HG03039 (cell line): ENCODE measurements around the gene RBL1.
"Not testable (repeated sequence)": the region's sequence is repeated elsewhere in the genome, so short reads cannot be mapped to it uniquely, and the experiment has no call there.

Source experiments
- ATAC-seq: cut with Tn5 transposase; IDR thresholded peaks from one replicate; pipeline ENCODE4 v1.9.1; 2021; ENCODE audit warnings: mild to moderate bottlenecking, moderate library complexity; ENCODE audit not compliant: unreplicated experiment

The RBL1 gene

DNA sequence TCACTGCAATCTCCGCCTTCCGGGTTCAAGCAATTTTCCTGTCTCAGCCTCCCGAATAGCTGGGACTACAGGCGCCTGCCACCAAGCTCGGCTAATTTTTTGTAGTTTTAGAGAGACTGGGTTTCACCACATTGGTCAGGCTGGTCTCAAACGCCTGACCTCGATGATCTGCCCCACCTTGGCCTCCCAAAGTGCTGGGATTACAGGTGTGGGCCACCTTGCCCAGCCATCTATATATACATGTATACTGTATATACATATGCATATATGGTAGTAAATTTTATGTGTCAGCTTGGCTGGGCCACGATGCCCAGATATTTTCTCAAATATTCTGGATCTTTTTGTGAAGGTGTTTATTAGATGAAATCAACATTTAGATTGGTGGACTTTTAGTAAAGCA is 18.8 kb downstream of the RBL1 start:
- ATAC-seq = no peak

DNA sequence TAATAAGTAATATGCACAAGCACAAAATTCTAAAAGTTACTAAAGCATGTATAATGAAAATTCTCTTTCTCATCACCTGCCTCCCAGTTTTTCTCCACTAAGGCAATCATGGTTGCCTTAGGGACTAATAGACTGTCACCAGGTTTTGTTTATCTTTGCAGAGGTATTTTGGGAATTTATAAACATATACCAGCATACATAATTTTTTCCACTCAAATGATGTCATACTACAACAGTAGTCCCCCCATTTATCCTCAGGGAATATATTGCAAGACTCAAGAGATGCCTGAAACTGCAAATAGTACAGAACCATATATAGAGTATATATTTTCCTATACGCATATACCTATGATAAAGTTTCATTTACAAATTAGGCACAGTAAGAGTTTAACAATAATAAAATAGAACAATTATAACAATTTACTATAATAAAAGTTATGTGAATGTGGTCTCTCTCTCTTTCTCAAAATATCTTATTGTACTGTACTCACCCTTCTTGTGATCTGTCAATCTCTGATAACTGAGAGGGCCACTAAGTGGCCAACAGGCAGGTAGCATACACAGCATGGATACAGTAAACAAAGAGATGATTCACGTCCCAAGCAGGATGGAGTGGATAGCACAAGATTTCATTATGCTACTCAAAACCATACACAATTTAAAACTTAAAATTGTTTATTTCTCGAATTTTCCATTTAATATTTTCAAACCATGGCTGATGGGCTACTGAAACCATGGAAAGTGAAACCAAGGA is 19.7 kb downstream of the RBL1 start:
- ATAC-seq = no peak

DNA sequence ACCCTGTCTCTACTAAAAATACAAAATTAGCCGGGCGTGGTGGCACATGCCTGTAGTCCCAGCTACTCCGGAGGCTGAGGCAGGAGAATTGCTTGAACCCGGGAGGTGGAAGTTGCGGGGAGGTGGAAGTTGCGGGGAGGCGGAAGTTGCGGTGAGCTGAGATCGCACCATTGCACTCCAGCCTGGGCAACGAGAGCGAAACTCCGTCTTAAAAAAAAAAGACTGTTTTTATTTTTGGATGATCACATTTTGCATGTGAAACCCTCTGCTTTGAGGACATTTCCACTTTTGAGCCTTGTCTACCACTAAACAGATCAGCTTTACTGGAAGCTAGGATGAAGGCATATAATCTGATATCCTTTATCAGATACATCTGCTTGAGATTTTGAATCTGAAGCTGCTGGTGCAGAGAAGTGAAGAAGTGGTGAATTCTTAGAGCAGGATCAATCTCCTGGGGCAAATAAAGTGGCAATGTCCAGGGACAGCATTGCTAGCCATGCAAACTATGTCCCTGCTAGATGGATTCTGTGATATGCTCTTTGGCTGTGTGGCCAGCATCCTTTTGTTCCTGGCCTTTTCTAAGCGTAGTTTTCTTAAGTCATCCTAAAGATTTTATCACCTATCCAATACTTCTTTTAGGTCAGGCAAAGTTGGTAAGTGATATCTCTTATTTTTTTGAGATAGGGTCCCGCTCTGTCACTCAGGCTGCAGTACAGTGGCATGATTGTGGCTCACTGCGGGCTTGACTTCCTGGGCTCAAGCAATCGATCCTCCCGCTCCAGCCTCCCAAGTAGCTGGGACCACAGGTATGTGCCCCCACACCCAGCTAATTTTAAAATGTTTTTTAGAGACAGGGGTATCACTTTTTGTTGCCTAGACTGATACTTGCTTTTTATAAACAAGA is 23.3 kb downstream of the RBL1 start:
- ATAC-seq = no peak

DNA sequence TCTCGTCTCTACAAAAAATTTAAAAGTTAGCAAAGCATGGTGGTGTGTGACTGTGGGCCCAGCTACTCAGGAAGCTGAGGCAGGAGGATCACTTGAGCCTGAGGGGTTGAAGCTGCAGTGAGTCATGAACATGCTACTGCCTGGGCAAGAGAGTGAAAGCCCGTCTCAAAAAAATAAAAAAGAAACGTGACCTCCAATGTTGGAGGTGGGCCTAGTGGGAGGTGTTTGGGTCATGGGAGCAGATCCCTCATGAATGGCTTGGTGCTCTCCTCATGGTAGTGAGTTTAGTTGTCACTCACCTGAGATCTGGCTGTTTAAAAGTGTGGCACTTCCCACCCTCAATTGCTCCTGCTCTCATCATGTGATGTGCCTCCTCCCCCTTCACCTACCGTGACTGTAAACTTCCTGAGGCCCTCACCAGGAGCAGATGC is 24.3 kb downstream of the RBL1 start:
- no peak for ATAC-seq

DNA sequence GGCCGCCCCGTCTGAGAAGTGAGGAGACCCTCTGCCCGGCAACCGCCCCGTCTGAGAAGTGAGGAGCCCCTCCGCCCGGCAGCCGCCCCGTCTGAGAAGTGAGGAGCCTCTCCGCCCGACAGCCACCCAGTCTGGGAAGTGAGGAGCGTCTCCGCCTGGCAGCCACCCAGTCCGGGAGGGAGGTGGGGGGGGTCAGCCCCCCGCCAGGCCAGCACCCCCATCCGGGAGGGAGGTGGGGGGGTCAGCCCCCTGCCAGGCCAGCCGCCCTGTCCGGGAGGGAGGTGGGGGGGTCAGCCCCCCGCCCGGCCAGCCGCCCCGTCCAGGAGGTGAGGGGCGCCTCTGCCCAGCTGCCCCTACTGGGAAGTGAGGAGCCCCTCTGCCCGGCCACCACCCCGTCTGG is 26.2 kb downstream of the RBL1 start:
- ATAC-seq = not testable (repeated sequence)

DNA sequence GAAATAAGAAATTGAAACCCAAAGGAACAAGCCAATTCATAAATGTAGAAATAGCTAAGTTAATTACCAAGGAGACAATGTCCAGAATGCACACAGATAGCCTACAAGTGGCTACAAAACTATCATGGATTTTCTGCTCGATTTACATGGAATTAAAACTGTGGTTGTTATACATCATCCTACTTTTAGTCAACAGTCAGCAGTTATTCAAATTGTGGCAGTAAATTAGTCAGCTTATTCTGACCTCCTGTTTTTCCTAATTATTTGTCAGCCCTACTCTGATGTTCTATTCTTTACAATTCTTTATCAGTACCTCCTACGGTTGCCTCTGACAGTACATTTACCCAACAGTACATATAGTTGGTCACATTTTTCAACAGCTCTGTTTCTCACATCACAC is 29.6 kb downstream of the RBL1 start:
- no peak for ATAC-seq

DNA sequence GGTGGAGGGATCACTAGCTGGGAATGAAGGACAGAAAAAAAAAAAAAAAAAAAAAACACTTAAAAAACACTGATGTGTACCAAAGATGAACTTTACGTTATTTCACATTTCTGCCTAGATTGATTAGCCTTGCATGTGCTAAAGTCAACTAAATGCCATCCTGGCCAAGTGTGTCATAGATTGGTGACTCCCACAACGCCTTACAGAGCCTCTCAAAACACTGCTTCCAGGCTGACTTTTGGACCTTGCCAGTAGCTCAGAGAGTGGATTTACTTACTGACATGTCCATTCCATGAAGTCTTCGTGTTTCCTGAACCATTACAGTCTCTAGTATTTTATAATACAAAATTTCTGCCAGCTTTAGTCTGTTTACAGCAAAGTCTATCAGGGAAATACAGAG is 40.5 kb downstream of the RBL1 start:
- no peak for ATAC-seq

DNA sequence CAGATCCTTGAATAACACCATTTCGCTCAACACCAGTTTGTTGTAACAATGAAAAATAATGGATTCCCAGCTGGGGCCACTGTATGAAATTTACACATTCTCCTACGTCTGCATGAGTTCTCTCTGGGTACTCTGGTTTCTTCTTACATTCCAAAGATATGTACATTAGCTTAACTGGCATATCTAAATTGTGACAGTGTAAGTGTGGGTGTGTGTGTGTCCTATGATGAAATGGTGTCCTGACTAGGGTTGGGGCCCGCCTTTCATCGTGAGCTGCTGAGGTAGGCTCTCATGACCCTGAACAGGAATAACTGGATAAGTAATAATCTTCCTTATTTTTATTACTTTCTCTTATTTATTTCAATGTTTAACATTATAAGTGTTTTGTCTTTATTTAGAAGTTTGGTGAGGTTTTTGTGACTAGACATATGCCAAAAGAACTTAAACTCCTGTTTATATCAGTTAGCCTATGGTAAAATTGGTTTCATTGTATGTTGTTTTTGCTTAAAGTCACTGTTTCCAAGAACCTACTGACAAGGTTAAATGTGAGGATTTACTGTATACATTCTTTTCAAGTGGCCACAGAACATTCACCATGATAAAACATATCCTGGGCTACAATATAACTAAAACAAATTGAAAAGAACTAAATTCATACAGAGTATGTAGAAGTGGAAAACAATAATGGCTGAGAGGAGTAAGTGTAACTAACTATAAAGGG is 42.4 kb downstream of the RBL1 start:
- ATAC-seq = no peak

DNA sequence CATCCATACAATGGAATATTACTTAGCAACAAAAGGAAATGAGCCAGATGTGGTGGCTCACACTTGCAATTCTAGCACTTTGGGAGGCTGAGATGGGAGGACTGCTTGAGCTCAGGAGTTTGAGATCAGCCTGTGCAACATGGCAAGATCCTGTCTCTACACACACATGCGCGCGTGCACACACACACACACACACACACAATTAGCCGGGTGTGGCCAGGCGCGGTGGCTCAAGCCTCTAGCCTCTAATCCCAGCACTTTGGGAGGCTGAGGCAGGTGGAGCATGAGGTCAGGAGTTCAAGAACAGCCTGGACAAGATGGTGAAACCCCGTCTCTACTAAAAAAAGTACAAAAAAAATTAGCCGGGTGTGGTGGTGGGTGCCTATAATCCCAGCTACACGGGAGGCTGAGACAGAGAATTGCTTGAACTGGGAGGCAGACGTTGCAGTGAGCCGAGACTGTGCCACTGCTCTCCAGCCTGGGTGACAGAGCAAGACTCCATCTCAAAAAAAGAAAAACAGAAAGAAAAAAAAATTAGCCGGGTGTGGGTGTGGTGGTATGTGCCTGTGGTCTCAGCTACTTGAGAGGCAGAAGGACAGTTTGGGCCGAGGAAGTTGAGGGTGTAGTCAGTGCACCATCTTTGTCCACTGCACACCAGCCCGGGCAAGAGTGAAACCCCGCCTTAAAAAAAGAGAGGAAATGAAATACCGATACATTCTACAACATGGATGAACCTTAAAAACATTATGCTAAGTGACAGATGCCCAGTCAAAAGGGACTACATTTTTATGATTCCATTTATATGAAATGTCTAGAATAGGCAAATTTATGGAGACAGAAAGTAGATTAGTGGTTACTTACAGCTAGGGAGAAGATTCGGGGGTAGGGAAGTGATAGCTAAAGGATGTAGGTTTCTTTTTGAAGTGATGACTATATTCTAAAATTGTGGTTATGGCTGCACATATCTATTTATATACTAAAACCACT is 52.5 kb downstream of the RBL1 start:
- peak; percentile 46 for ATAC-seq

DNA sequence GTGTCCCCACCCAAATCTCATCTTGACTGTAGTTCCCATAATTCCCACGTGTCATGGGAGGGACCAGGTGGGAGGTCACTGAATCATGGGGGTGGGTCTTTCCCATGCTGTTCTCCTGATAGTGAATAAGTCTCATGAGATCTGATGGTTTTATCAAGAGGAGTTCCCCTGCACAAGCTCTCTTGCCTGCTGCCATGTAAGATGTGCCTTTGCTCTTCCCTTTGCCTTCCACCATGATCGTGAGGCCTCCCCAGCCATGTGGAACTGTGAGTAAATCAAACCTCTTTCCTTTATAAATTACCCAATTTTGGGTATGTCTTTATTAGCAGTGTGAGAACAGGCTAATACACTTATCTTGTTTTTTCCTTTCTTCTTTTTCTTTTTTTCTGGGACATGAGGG is 56.4 kb downstream of the RBL1 start:
- not testable (repeated sequence) for ATAC-seq

DNA sequence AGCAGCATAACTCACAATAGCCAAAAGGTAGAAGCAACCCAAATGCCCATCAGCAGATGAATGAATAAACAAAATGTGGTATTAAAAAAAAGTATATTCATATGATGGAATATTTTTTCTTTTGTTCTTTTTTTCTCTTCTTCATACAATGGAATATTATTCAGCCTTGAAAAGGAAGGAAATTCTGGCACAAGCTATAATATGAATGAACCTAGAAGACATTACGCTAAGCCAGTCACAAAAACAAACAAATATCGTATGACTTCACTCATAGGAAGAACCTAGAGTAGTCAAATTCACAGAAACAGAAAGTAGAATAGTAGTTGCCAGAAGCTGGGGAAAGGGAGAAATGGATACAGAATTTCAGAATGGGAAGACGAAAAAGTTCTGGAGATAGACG is 63.7 kb downstream of the RBL1 start:
- ATAC-seq = no peak

DNA sequence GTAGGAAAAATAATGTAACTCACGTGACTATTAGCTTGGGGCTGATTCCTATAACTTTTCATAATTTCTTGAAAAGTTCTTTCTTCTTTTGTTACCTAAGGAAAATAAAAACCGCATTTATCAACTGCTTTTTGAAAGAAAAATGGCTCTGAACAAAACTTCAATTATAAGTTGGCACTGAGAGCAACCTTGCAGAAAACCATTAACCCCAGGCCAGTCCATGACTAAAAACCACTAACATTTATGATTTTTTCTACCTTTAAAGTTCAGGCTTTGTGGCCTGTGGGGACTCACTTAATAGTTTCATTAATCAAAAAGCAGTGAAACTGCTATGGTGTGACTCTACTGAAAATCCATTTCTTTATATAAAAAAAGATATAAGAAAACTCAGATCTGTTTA is 75.2 kb downstream of the RBL1 start:
- no peak for ATAC-seq

DNA sequence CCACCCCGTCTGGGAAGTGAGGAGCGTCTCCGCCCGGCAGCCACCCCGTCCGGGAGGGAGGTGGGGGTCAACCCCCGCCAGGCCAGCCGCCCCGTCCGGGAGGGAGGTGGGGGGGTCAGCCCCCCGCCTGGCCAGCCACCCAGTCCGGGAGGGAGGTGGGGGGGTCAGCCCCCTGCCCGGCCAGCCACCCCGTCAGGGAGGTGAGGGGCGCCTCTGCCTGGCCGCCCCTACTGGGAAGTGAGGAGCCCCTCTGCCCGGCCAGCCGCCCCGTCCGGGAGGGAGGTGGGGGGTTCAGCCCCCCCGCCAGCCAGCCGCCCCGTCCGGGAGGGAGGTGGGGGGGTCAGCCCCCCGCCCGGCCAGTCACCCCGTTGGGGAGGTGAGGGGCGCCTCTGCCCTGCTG is 83.2 kb downstream of the RBL1 start:
- not testable (repeated sequence) for ATAC-seq

DNA sequence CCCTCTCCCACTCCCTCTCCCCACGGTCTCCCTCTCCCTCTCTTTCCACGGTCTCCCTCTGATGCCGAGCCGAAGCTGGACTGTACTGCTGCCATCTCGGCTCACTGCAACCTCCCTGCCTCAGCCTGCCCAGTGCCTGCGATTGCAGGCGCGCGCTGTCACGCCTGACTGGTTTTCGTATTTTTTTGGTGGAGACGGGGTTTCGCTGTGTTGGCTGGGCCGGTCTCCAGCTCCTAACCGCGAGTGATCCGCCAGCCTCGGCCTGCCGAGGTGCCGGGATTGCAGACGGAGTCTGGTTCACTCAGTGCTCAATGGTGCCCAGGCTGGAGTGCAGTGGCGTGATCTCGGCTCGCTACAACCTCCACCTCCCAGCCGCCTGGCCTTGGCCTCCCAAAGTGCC is 83.9 kb downstream of the RBL1 start:
- not testable (repeated sequence) for ATAC-seq

DNA sequence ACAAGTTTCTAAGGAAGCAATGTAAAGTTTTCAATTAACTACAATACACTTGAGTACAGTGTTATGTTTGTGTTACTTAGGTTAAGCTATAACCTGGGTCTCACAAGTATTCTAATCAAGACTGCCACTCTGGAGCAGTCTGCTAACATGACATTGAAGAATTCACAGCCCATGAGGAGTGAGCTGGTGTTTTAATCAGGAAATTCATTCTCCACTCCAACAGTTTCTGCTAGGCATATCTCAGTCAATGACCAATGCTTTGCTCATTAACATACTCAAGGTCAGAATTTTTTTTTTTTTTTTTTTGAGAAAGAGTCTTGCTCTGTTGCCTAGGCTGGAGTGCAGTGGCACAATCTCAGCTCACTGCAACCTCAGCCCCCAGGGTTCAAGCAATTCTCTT is 84.7 kb downstream of the RBL1 start:
- ATAC-seq = no peak

DNA sequence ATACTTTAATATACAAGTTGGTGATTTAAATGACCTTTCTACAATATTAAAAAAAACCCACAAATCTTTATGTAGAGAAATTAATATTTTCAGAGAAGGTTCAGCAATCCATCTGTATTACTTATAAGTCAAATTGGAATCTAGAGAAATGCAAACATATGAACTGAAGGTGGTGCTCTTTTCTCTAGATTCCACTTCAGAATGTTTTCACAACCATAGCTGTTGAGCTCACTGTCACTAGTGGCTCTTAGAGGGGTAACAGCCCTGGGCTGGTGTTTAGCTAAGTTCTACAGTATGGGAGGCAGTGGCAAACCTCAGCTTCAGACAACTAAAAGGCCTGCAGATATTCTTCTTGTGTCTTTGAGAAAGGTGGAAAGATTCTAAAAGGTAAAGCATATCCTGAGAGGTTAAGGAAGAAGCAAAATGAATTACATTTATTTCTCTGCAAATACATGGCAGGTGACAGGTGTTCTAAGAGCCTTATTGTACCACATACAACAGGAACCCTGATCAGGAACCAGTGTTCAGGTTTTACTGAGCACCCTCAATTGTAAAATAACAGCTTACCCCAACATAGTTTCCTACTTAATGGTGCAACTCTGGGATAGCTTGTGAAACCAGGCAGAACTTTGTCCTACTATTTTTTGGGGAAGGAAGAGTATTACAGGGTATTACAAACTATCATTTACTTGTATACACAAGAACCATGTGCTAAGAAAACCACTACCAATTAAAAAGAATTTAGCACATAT is 87.7 kb downstream of the RBL1 start:
- ATAC-seq = no peak

DNA sequence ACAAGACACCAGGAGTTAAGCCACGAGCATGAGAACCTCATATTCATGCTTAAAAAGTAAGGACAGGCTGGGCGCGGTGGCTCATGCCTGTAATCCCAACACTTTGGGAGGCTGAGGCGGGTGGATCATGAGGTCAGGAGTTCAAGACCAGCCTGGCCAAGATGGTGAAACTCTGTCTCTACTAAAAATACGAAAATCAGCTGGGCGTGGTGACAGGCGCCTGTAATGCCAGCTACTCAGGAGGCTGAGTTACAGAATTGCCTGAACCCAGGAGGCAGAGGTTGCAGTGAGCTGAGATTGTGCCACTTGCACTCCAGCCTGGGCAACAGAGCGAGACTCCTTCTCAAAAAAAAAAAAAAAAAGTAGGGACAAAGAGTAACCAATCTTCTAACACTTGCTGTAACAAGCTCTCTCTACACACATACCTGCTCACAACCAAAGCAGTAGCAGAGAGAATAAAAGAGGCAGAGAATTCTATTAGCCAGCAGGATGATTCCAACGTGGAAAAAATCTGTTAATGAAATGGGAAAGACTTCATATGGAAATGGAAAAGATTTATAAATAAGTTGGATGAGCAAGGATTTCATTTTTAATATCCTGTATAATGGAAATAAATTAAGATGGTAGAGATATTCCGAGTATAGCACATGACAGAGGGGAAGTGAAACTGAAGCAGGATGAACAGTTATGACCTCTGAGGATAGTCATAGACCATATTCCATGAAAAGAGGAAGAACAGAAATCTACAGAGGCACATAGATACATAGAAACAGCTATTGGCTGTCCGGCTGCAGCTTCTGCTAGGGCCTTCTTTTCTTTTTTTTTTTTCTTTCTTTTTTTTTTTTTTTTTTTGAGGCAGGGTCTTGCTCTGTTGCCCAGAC is 90.5 kb downstream of the RBL1 start:
- not testable (repeated sequence) for ATAC-seq

DNA sequence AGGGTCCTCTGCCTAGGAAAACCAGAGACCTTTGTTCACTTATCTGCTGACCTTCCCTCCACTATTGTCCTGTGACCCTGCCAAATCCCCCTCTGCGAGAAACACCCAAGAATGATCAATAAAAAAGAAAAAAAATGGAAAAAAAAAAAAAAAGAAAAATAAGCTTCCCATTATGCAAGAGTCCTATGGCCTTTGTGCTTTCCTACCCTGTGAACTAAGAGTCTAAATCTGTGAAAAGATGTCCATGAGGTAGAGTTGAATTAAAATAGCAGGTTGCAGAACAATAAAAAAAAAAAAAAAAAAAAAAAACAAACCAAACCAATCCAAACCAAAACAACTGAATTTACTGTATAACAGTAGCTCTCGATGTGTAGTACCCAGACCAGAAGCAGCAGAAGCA is 94.2 kb downstream of the RBL1 start:
- not testable (repeated sequence) for ATAC-seq

DNA sequence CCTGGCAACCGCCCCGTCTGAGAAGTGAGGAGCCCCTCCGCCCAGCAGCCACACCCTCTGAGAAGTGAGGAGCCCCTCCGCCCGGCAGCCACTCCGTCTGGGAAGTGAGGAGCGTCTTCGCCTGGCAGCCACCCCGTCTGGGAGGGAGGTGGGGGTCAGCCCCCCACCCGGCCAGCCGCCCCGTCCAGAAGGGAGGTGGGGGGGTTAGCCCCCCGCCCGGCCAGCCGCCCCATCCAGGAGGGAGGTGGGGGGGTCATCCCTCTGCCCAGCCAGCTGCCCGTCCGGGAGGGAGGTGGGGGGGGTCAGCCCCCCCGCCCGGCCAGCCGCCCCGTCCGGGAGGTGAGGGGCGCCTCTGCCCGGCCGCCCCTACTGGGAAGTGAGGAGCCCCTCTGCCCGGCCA is 95.6 kb downstream of the RBL1 start:
- ATAC-seq = not testable (repeated sequence)
